GM20000 (cell line): Measurements from ENCODE around the gene TBC1D1.

Experiments
- DNase-seq: peaks from one replicate; pipeline ENCODE4 v3.0.0; 2012; ENCODE audit warnings: low spot score
- TF ChIP-seq, protein P1 (sequence below): IDR thresholded peaks from 2 replicates; pipeline ENCODE4 v1.5.1; 2012; ENCODE audit warnings: mild to moderate bottlenecking, control low read depth; ENCODE audit errors: extremely low read depth, missing control alignments

TBC1D1 gene

DNA sequence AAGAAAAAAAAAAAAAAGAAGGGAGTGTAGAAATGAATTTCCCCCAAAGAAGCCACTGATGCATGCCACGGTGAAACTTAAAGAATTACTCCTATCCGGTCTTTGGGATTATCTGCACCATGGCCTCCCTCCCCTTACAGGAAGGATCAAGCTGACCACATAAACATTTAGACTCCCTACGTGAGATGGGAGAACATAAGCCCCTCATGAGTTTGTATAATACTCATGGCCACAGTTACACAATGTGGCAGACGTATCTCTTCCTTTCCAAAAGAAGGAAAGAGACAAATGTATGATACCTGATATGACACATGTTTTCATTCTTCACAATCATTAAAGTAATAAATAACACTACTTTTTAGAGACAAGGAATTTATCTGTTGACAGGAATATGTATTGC lies 66.1 kb downstream of the TBC1D1 start:
- TF ChIP-seq, protein P1, sequence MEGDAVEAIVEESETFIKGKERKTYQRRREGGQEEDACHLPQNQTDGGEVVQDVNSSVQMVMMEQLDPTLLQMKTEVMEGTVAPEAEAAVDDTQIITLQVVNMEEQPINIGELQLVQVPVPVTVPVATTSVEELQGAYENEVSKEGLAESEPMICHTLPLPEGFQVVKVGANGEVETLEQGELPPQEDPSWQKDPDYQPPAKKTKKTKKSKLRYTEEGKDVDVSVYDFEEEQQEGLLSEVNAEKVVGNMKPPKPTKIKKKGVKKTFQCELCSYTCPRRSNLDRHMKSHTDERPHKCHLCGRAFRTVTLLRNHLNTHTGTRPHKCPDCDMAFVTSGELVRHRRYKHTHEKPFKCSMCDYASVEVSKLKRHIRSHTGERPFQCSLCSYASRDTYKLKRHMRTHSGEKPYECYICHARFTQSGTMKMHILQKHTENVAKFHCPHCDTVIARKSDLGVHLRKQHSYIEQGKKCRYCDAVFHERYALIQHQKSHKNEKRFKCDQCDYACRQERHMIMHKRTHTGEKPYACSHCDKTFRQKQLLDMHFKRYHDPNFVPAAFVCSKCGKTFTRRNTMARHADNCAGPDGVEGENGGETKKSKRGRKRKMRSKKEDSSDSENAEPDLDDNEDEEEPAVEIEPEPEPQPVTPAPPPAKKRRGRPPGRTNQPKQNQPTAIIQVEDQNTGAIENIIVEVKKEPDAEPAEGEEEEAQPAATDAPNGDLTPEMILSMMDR = no peak
- DNase-seq = no peak

- TF ChIP-seq, protein P1 = no peak
- no peak for DNase-seq
Observed at GRCh38 chr4:37958932-37959331, 68.0 kb downstream of the TBC1D1 start.

DNA sequence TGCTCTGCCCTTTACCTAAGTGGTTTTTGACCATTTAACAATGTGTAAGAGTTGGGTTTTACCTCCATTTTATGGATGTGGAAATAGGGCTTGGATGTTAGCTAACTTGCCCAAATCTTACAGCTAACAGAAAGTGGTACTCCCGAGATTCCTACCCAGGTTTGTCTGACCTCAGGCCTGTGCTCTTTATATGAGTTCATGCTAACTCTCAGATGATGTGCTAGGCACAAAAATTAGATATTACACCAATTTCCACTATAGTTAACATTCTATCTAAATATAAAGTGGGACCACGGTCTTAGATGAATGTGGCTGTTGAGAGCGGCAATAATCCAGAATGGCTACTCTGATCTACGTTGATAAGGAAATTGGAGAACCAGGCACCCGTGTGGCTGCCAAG lies 69.2 kb downstream of the TBC1D1 start, which contains the start of gene PTTG2:
Gene PTTG2 (plus strand): TSS at position 301 of the 400 bp plus-strand sequence. CDS start 37 bp downstream, at position 338.
- TF ChIP-seq, protein P1 = no peak
- DNase-seq = no peak

GRCh38 chr4:37960679-37961450 lies 70.0 kb downstream of the TBC1D1 start:
- DNase-seq = no peak
- TF ChIP-seq, protein P1 = no peak

GRCh38 chr4:37964734-37965457 lies 74.0 kb downstream of the TBC1D1 start:
- DNase-seq = no peak

DNA sequence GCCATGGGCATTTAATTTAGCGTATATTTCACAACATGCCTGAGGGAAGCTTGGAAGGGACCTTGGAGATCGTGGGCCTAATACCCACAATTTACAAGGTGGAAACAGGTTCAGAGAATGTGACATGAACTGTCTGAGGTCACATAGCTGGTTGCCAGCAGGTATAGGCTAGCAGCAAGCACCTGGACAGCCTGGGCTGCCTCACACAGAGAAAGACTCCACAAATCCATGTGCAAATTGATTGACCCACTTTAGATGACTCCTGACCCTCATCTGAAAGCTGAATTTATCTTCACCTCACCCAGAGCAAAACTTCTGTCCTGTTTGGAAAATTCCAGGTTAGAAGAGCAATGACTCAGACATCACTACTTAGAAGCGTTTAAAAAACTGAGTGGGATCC lies 75.2 kb downstream of the TBC1D1 start:
- DNase-seq = no peak
- TF ChIP-seq, protein P1 = no peak

More at GRCh38 chr4:37964734-37965457, 74.0 kb downstream of the TBC1D1 start:
- TF ChIP-seq, protein P1 = no peak

DNA sequence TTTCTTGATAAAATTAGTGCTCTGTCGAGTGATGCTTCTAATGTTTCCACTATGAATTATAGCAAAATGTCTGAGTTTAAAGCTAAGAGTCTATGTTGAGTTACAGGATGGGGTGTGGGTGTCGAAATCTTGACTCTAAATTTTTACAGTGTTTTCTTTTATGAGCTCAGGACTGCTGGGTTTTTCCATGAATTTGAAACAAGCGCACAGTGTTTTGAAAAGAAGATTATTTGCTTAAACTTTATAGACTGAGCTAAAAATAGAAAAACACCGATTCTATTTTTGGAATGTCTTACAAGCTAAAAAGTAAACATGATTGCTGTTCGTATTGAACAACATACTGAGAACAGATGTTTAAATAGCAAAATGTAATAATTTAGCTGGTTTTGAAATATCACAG lies 76.9 kb downstream of the TBC1D1 start:
- TF ChIP-seq, protein P1 = no peak
- DNase-seq = no peak
